HG02973 (cell line): ENCODE results near the gene C14orf93.

Experiments
- ATAC-seq: cut with Tn5 transposase; IDR thresholded peaks from one replicate; pipeline ENCODE4 v1.9.1; 2021; ENCODE audit warnings: moderate library complexity; ENCODE audit not compliant: unreplicated experiment

The C14orf93 gene, protein sequence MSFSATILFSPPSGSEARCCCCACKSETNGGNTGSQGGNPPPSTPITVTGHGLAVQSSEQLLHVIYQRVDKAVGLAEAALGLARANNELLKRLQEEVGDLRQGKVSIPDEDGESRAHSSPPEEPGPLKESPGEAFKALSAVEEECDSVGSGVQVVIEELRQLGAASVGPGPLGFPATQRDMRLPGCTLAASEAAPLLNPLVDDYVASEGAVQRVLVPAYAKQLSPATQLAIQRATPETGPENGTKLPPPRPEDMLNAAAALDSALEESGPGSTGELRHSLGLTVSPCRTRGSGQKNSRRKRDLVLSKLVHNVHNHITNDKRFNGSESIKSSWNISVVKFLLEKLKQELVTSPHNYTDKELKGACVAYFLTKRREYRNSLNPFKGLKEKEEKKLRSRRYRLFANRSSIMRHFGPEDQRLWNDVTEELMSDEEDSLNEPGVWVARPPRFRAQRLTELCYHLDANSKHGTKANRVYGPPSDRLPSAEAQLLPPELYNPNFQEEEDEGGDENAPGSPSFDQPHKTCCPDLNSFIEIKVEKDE

DNA sequence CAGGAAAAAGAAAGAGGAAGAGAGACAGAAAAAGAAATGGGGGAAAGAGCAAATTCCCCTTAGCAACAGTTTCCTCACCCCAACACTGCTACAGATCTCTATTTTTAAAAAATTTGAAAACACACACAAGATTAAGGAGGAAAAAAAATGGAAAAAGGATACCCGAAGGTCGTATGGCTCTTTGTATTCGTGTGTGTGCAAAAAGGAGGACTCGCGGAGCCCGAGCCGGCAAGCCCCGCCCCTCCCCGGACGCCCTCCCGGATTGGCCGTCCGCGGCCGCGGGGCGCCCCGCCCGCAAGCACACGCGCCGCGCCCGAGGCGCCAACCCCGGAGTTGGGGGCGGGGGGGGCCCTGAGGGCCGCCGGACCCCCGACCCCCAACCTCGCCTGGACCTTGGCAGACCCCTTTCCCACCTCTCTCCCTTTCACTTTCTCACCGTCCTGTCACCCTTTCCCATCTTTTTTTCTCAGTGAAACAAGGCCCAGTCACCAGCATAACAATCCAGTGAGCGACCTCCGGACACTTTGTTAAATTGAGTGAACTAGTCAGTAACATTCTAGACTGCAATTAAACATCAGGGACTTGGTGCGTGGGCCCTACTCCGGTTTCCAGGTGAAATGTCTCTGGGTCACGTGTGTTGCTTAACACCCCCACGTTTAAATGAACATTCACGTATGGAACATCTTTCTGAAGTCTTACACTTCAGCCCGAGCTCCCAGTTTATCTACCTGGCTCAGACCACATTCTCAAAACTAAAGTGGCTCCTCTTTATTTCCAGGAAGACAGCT, at the start of gene C14orf93:
Gene C14orf93 (minus strand): TSS at position 205 of the 788 bp plus-strand sequence. CDS start 11,120 bp downstream, outside the sequence.
- ATAC-seq, result no peak

DNA sequence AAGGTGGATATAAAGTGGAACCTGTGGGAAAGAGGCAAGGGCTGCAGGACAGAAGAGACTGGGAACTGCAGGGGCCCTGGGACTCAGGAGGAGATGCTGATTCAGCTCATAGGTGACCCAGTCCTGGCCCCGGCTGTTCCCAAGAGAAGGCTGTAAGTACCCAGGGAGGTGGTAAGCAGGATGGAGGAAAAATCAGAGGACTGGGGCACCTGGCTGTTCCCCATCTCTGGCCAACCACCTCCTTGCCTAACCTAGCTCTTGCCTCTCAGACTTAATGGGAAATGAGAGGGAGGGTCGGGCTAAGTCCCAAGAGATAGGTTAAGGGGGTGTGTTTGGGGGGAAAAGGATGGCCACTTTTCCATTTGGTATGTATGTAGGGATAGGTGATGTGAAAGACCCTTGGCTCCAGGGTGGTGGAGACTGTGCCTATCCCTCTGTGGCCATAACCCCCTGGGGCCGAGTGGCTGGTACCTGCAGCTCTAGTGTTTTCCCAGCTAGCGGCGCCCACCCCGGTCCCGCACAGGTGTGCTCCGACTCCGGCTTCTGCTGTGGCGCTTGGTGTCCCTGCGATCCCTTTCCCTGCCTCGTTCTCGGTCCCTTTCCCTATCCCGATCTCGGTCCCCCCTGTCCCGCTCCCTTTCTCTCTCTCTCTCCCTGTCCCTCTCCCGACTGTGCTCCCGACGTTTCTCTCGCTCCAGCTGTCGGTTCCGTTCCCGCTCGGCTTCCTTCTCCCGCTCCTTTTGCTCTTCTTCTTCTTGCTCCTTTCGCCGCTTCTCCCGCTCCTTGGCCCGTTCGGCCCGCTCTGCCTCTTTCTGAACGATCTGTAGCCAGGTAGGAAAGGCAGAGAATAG, 48.9 kb upstream of the C14orf93 start:
- no peak for ATAC-seq

DNA sequence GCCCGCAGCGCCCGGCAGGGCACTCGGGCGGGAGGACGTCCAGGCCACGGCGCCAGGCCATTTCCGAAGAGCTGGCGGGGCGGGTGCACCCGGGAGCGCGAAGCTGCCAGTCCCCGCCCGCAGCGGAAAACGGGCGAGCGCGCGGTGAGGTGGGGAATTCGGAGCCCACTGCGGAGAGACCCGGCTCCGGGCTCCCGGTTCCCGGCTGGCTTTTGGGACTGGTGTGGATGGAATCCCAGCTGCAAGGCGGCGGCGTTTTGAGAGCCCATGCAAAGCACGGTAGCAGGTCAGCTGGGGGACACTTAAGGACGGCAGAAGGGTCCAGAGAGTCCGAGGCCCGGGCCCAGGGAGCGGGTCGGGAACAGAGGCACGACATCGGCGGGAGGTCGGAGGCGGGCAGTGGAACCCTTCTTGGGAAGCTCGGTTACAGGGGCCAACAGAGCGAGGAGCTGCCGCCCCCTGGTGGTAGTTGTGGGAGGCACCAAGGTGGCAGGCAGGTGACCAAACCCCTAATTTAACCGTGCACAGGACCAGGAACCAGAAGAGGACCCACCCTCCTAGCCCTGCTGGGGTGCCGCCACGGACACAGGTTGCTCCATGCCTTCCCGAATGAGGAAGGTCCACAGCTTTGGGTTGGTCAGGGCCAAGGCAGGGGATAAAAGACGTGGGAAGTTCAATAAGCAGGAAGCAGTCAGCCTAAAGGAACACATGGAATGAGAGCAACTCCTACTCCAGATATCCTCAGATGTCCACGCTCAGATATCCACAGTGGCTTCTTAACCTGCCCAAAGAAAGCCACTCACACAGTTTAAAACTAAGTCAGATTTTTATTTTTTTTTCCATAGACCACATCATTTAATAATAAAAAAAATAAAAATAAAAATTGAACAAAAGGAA, 48.1 kb upstream of the C14orf93 start:
- peak; percentile 50 for ATAC-seq

DNA sequence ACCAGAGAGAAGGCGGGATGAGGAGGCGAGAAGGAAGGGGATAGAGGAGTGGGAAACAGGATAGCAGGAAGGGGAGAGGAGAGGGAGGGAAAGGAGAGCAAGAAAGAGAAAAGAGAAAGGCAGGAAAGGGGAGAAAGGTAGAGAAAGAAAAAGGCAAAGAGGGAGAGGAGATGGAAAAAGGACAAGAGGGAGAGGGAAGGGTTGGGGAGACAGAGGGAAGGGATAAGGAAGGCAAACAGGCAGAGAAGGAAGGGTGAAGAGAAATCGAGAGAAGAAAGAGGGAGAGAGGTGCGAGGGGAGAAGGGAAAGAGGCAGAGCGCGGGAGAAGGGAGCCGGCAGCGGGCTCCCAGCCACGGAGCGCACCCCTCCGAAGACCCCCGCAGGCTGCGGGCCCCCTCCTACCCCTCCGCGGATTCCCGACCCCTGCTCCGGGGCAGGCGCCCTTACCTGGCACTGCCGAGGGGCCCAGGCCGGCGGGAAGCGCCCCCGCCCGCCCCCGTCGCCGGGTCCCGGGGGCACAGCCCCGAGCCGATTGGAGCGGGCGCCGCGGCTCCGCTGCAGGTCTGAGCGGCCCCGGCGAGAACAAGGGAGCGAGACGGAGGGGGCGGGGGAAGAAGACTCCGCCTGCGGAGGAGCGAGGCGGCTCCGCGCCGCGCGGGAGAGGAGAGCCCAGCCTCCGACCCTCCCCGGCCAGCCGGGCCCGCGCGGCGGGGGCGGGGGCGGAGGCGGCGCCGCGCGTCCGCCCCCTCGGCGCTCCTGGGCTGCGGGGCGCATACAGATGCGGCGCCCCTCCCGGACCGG, 47.2 kb upstream of the C14orf93 start, which contains the start of gene CDH24:
Gene CDH24 (minus strand): TSS at position 565 of the 801 bp plus-strand sequence. CDS start 1,787 bp downstream, outside the sequence.
- ATAC-seq, result peak; percentile 41

DNA sequence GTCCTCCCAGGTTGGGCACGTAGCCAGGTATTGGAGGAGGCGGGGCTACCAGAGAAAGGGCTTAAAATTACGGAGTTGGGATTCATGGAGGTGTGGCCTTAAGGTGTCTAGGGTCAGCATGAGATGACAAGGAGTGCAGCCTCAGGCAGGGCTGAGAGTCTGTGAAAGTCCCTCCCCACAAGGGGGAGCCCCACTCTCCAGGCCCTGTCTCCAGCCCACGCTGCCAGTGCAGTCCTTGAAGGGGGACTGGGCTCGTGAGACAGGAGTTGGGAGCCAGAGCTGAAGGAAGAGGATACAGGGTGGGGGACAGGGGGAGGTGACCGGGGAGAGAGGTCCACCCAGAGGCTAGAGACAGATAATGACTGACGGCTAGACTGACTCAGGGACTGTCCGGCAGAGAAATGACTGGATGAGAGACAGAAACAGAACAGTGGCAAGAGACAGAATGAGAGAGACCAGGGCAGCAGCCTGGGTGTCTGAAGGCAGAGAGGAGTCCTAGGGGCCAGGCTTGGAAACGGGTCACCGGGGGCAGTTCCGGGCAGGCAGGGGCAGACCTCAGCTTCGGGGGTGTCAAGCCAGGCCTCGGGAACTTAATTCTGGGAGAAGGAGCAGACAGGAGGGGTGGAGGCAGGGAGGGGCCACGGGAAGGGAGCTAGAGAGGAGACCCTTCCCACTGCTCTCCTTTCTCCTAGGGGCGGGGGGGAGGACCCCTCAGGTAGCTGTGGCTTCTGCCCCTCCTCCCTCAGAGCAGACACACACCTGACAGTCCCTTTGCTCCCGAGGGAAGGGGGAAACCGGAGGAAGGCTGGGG, 46.4 kb upstream of the C14orf93 start:
- ATAC-seq, result peak; percentile 48

DNA sequence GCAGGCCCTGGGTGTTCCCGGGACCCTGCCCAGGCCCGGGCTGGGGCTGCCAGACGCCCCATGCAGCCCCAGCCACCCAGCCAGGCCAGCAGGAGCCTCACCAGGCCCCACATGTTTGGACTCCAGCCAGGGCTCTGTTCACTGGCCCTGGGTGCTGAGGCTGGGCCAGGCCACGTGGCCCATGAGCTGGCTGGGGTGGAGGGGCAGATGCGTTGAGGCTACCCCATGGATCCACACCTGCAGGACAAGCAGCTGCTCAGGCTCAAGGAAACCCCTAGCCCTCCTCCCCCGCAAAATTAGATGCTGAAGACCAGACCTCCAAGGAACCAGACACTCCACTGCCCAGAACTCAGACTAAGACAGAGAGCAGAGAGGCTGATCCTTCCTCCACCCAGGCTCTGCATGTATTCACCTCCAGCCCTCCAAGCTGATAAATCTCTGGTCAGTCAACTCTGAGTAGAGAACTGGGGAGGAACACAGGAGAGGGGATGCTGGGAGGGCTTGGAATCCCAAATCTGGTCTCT, 45.7 kb upstream of the C14orf93 start:
- no peak for ATAC-seq

DNA sequence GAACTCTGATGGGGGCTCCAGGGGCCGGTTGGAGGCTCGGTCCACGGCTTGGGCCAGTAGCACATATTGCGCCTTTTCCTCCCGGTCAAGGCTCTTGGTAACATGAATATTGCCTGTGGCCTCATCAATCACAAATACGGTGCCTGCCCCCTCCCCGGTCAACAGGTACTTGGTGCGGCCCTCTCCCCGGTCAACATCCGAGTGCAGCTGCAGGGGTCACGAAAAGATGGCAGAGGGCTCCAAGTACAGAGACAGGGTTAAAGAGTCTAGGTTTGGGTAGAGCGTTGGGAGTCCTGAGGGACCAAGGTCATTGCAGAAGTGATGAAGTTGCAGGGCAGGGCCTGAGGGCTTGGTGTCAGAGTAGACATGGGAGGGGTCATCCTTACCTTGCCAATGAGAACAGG, 45.2 kb upstream of the C14orf93 start:
- no peak for ATAC-seq

DNA sequence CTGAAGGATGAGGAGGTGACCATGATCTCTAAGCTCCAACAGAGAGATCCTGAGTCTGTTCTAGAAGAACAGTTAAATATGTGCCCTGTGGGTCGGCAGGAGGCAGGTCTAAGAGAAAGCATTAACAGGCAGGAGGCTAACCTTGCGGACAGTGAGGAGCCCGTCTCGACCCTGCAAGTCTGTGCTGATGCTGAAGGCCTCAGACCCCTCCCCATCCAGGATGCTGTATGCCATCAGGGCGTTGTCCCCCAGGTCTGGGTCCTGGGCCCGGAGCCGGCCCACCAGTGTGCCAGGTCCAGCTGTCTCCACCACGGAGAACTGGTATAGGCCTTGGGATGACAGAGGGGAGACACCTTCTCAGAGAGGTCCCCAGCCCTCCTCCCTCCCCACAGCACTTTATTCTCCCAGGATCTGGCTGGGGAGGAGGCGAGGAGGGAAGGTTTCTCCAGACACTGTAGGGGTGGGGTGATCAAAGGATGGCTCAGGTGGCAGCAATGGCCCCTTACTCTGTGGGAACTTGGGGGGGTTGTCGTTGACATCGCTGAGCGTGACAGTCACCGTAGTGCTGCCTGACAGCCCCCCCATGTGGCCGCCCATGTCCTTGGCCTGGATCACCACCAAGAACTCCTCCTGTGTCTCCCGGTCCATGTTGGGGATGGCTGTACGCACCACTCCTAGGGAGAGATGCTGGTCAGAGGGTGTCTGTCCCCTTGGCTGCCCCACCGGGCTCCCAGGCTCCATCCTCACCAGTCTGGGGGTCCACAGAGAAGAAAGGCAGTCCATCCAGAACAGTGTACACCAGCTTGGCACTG, 44.3 kb upstream of the C14orf93 start:
- no peak for ATAC-seq

DNA sequence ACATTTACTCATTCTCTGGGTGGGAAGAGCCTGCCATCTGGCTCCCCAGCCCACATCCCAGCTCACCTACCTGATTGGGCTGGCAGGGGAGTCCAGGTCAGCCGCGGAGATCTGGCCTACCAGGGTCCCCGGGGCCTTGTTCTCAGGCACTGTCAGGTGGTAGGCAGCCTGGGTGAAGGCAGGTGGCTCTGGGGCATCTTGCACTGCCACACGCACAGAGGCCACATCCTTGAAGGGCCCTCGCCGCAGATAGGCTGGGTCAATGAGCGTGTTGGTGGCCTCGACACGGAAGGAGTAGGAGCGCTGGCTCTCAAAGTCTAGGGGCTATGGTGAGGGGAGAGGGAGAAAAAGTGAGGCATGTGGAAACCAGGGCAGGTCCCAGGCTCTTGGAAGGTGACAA, 43.5 kb upstream of the C14orf93 start:
- no peak for ATAC-seq

DNA sequence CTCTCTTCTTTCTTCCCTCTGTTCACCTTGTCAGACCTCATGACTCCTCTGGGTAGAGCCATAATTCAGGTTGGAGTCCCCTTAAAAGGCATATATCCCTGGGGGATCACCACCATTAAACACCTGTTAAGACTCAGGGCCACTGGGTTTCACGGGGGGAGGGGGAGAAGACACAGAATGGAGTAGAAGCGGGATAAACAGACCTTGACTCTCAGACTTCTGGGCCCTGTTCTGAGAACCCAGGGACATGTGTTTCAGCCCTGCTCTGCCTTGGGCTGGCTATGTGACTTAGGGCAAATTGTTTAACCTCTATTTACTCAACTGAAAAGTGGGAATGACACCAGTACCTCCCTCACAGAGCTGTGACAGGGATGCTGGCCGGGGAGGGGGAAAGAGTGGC, 42.7 kb upstream of the C14orf93 start:
- ATAC-seq, result no peak

DNA sequence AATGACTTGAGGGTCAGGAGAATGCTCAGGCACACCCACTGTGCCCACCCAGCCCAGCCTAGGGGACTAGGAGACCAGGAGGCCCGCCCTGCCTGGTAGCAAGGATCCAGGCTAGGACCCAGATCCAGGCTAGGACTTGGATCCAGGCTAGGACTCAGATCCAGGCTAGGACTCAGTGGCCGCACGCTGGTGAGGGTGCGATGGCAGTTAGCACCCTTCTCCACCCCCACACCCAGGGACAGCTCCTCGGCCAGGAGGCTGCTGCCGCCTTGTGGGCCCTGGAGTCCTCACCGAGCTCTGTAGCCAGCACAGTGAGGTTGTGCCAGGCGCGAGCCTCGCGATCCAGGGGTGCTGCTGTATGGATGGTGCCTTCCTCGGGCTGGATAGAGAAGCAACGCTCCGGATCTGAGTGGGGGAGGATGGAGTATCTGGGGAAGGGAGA, 42.3 kb upstream of the C14orf93 start:
- ATAC-seq, result no peak

DNA sequence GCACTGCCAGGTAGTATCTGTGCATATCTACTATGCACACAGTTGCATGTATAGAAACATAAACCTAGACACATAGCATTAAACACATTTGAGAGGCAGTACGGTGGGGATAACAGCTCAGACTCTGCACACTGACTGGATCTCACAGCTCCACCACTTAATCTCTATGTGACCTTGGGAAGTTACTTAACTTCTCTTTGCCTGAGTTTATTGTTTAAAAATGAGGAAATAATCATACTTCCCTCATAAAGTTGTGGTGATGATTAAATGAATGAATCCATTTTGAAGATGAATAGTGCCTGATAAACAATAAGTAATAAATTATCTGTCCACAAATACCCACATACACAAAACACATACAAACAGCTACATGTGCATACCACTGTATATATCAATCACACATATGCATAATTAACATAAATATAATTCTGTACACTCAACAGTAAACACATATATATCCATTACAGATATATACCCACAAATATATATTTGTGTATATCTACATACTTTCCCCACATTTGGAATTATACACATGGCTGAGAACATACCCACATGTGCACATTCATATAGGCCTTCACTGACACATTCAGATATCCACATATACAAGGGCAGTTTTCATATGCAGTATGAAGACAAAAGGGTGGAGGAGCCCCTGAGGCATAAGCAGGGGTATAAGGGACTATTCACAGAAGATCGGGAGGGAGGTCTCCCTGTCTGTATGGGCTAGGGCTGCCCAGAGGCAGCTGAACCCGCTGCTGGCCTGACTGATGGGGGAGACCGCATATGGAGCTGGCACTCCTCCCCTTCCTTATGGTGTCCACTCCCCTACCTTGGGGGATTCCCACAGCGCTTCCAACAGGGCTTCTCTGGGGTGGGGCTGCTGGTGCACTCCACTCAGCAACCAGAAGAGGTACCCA, 41.5 kb upstream of the C14orf93 start:
- no peak for ATAC-seq

DNA sequence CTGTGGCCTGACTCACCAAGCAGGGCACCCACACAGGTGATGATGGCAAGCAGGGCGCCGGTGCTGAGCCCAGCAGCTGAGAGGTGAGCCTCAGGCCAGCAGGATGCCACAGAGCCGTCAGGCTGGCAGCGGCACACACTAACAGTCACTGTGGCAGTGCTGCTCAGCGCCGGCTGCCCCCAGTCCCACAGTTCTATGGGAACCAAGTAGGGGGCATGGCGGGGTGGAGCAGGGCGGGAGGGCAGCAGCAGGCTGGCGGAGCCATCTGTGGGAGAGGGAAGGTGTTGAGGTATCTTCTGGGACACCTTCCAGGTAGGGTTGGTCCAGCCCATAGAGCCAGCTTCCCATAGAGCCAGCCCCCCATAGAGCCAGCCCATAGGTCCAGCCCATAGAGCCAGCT, 39.1 kb upstream of the C14orf93 start:
- ATAC-seq, result no peak

DNA sequence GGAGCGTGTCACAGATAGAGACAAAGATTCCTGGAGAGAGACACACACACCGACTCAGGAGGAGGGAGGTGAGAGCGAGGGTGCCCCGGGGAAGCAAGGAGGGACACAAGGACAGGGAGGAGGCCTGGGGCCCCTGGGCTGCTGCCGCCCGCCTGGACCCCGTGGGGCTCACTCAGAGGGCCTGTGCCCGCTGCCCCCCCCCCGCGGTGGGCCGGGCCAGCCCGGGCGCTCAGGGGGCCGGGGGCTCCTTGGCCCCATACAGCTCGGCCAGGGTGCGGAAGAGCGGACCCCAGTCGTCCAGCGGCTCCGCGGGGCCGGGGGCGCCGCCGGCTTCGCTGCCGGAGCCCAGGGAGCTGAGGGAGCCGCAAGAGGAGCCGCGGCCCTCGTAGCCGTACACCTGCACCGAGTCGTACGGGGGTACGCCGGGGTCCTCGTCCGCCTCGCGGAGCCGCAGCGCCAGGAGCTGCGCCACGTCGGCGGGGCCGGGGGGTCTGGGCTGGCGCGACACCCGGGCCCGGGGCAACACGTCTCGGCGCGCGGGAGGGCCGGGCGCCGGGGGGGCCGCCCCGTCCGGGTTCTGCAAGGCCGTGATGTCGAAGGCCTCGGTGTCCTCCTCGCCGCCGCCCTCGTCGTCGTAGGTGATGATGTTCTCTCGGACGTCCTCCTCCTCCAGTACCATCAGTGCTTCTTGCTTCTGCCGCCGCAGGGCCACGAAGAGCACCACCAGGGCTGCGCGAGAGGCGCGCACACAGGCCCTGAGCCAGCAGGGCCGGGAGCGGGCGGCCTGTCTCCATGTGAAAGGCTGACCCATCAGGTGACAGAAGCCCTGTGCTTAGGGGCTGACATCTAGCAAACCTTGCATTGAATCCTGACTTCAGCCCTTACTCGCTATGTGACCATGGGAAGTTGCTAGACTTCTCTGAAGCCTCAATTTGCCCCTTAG, 38.1 kb upstream of the C14orf93 start:
- no peak for ATAC-seq
